GM19351 (cell line): Measurements from ENCODE around the gene PPT1.

ENCODE experiments used
- ATAC-seq: cut with Tn5 transposase; IDR thresholded peaks from one replicate; pipeline ENCODE4 v1.9.1; 2021; ENCODE audit warnings: mild to moderate bottlenecking, moderate library complexity; ENCODE audit not compliant: unreplicated experiment

PPT1 gene

GRCh38 chr1:40032240-40032891, 64.7 kb downstream of the PPT1 start:
- ATAC-seq = no peak

GRCh38 chr1:40030528-40031135, 66.4 kb downstream of the PPT1 start:
- ATAC-seq = no peak

- ATAC-seq = no peak
Measured at GRCh38 chr1:40029608-40030007, 67.4 kb downstream of the PPT1 start.

- ATAC-seq = no peak
Measured at GRCh38 chr1:40027647-40028046, 69.4 kb downstream of the PPT1 start.

GRCh38 chr1:40024671-40025070, 72.4 kb downstream of the PPT1 start:
- no peak for ATAC-seq

GRCh38 chr1:40023379-40023944, 73.6 kb downstream of the PPT1 start:
- ATAC-seq = no peak
